MM.1S (cell line): ENCODE results near the gene TMEM273.

Experiments
- DNase-seq: peaks from one replicate; pipeline ENCODE4 v3.0.0-alpha.2; 2015
- H2AFZ ChIP-seq: fragments of 300-600 bp; sonication (generic); 2 replicates; pipeline ENCODE4 v1.6.0; 2016; ENCODE audit warnings: antibody characterized with exemption, low read length
- H3F3A ChIP-seq: fragments of 300-600 bp; sonication (generic); 2 replicates; pipeline ENCODE4 v1.6.1; 2016; ENCODE audit warnings: mild to moderate bottlenecking, antibody characterized with exemption, low read length, moderate library complexity, mixed read lengths; ENCODE audit not compliant: insufficient read depth
- H3K27ac ChIP-seq: fragments of 300-600 bp; sonication (generic); 2 replicates; pipeline ENCODE4 v1.5.1; 2016; ENCODE audit warnings: mild to moderate bottlenecking, low read length
- H3K27me3 ChIP-seq: fragments of 300-600 bp; sonication (generic); replicated peaks from 2 replicates; pipeline ENCODE4 v1.6.0; 2016; ENCODE audit warnings: low read length; ENCODE audit not compliant: insufficient read depth
- H3K36me3 ChIP-seq: fragments of 300-600 bp; sonication (generic); replicated peaks from 2 replicates; pipeline ENCODE4 v1.6.1; 2016; ENCODE audit warnings: mild to moderate bottlenecking, low read length, mixed read lengths; ENCODE audit not compliant: insufficient read depth
- H3K4me1 ChIP-seq: fragments of 300-600 bp; sonication (generic); 2 replicates; pipeline ENCODE4 v1.6.1; 2016; ENCODE audit warnings: low read length, mixed read lengths
- H3K4me2 ChIP-seq: fragments of 300-600 bp; sonication (generic); 2 replicates; pipeline ENCODE4 v1.6.0; 2016; ENCODE audit warnings: low read depth, low read length
- H3K4me3 ChIP-seq: fragments of 300-600 bp; sonication (generic); 2 replicates; pipeline ENCODE4 v1.5.1; 2016; ENCODE audit warnings: low read length, mixed read lengths
- H3K79me2 ChIP-seq: fragments of 300-600 bp; sonication (generic); 2 replicates; pipeline ENCODE4 v1.6.1; 2016; ENCODE audit warnings: mixed run types, low read length, mixed read lengths
- H3K9ac ChIP-seq: fragments of 300-600 bp; sonication (generic); 2 replicates; pipeline ENCODE4 v1.6.1; 2016; ENCODE audit warnings: low read length, mixed read lengths
- H3K9me2 ChIP-seq: fragments of 300-600 bp; sonication (generic); replicated peaks from 2 replicates; pipeline ENCODE4 v1.6.1; 2016; ENCODE audit warnings: mild to moderate bottlenecking, low read length, mixed read lengths; ENCODE audit not compliant: insufficient read depth
- H3K9me3 ChIP-seq: fragments of 300-600 bp; sonication (generic); replicated peaks from 2 replicates; pipeline ENCODE4 v1.6.1; 2016; ENCODE audit warnings: mild to moderate bottlenecking, low read length, mixed read lengths; ENCODE audit not compliant: insufficient read depth
- H4K20me1 ChIP-seq: fragments of 300-600 bp; sonication (generic); 2 replicates; pipeline ENCODE4 v1.6.1; 2016; ENCODE audit warnings: mild to moderate bottlenecking, low read length, moderate library complexity, mixed read lengths; ENCODE audit not compliant: insufficient read depth
- CTCF ChIP-seq: fragments of 300-600 bp; sonication (generic); IDR thresholded peaks from 2 replicates; pipeline ENCODE4 v1.5.1; 2016; ENCODE audit warnings: antibody characterized with exemption, low read length, mixed read lengths
- EZH2 ChIP-seq: fragments of 300-600 bp; sonication (generic); optimal IDR thresholded peaks from 2 replicates; pipeline ENCODE3; 2017; ENCODE audit warnings: low read depth, mild to moderate bottlenecking, antibody characterized with exemption, low read length, mixed read lengths
- EZH2phosphoT487 ChIP-seq: fragments of 300-600 bp; sonication (generic); IDR thresholded peaks from 2 replicates; pipeline ENCODE4 v1.6.1; 2018; ENCODE audit warnings: antibody characterized with exemption, low read length

The TMEM273 gene

GRCh38 chr10:49109669-49110340 lies 78.4 kb downstream of the TMEM273 start:
- Histone ChIP-seq H3F3A (no peaks in the 10 kb centered on the region), H3K27me3 (no peaks in the 10 kb centered on the region), H3K27ac (no peak overlapping the region), H3K4me3 (no peak overlapping the region), H3K9ac (no peak overlapping the region), H3K9me2 (no peaks in the 10 kb centered on the region), H2AFZ (no peak overlapping the region), H3K4me2 (no peak overlapping the region), H4K20me1 (no peaks in the 10 kb centered on the region), H3K79me2 (no peaks in the 10 kb centered on the region), H3K9me3 (no peaks in the 10 kb centered on the region), H3K4me1 (no peaks in the 10 kb centered on the region), H3K36me3 (no peaks in the 10 kb centered on the region)
- TF ChIP-seq CTCF = no peak
- TF ChIP-seq EZH2phosphoT487 = no peak
- TF ChIP-seq EZH2 = no peak
- no peak for DNase-seq

- Histone ChIP-seq H3K9me3 (no peaks in the 10 kb centered on the region), H2AFZ (no peak overlapping the region), H3K4me2 (no peak overlapping the region), H3K27ac (no peak overlapping the region), H3K9ac (no peak overlapping the region), H3K27me3 (no peaks in the 10 kb centered on the region), H4K20me1 (no peaks in the 10 kb centered on the region), H3K36me3 (no peaks in the 10 kb centered on the region), H3K9me2 (no peaks in the 10 kb centered on the region), H3K79me2 (no peaks in the 10 kb centered on the region), H3F3A (no peaks in the 10 kb centered on the region), H3K4me1 (no peaks in the 10 kb centered on the region), H3K4me3 (no peak overlapping the region)
- TF ChIP-seq CTCF = no peak
- TF ChIP-seq EZH2 = no peak
- TF ChIP-seq EZH2phosphoT487 = no peak
- DNase-seq = no peak
Observed at GRCh38 chr10:49108656-49109055, 79.5 kb downstream of the TMEM273 start.

GRCh38 chr10:49107887-49108267 lies 80.3 kb downstream of the TMEM273 start:
- H3K9me2 ChIP-seq = no peaks in the 10 kb centered on the region
- no peaks in the 10 kb centered on the region for H3K36me3 ChIP-seq
- H3K4me3 ChIP-seq = no peak overlapping the region
- no peak overlapping the region for H3K4me2 ChIP-seq
- no peaks in the 10 kb centered on the region for H3K4me1 ChIP-seq
- H3F3A ChIP-seq = no peaks in the 10 kb centered on the region
- TF ChIP-seq CTCF = no peak
- TF ChIP-seq EZH2phosphoT487 = no peak
- no peak for TF ChIP-seq EZH2
- H3K9me3 ChIP-seq = no peaks in the 10 kb centered on the region
- H4K20me1 ChIP-seq = no peaks in the 10 kb centered on the region
- H3K27me3 ChIP-seq = no peaks in the 10 kb centered on the region
- no peak overlapping the region for H3K9ac ChIP-seq
- H2AFZ ChIP-seq = no peak overlapping the region
- no peak for DNase-seq
- no peak overlapping the region for H3K27ac ChIP-seq
- H3K79me2 ChIP-seq = no peaks in the 10 kb centered on the region
